Brain pericyte (primary cell): ENCODE data around the gene UBXN7.
"Not testable (repeated sequence)": the region's sequence is repeated elsewhere in the genome, so short reads cannot be mapped to it uniquely, and the experiment has no call there.

Experiments used
- DNase-seq: peaks from one replicate; pipeline ENCODE4 v3.0.0-alpha.2; 2012; ENCODE audit warnings: low read depth, low spot score

The UBXN7 gene

GRCh38 chr3:196317687-196318467 lies 114.3 kb downstream of the UBXN7 start, which contains the start of gene DYNLT2B:
TSS of gene DYNLT2B (minus strand) at chr3:196318240. CDS start at chr3:196318152, 88 bp downstream.
- peak; percentile 60 for DNase-seq

GRCh38 chr3:196316799-196317686 lies 115.2 kb downstream of the UBXN7 start:
- not testable (repeated sequence) for DNase-seq

DNA sequence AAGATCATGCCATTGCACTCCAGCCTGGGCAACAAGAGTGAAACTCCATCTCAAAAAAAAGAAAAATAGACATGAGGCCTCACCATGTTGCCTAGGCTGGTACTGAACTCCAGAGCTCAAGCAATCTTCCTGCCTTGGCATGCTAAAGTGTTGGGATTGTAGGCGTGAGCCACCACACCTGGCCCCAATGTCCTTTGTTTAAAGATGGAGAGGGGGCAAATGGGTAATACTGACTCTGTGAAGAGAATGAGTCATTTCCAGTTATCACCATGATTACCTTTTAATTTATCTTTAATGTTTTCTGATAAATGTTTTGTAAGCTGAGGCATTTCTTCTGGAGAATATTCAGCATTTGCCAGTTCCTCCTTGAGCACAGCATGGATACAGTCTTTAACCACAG lies 116.4 kb downstream of the UBXN7 start:
- no peak for DNase-seq

DNA sequence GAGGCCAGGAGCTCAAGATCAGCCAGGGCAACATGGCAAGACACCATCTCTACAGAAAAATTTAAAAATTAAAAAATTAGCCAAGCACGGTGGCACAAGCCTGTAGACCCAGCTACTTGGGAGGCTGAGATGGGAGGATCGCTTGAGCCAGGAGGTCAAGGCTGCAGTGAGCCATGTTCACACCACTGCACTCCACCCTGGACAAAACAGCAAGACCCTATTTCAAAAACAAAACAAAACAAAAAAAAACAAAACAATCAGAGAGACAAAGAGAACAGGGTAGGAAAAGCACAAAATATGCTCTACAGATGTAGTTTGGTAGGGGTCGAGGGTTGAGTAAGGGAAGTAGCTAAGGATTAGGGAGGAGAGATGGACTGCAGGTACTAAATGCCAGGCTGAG lies 117.6 kb downstream of the UBXN7 start:
- no peak for DNase-seq

DNA sequence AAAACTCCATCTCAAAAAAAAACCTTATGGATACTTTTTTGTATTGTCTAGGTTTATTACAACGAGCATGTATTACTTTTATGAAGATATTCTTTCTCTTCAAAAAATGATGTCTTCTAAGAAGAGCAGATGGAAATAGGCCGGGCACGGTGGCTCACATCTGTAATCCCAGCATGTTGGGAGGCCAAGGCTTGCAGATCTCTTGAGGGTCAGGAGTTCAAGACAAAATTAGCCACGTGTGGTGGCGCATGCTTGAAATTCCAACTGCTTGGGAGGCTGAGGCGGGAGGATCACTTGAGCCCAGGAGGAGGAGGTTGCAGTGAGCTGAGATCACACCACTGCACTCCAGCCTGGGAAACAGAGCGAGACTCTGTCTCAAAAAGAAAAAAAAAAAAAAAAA lies 118.1 kb downstream of the UBXN7 start:
- not testable (repeated sequence) for DNase-seq

- not testable (repeated sequence) for DNase-seq
Observed at GRCh38 chr3:196302960-196303359, 129.3 kb downstream of the UBXN7 start.

DNA sequence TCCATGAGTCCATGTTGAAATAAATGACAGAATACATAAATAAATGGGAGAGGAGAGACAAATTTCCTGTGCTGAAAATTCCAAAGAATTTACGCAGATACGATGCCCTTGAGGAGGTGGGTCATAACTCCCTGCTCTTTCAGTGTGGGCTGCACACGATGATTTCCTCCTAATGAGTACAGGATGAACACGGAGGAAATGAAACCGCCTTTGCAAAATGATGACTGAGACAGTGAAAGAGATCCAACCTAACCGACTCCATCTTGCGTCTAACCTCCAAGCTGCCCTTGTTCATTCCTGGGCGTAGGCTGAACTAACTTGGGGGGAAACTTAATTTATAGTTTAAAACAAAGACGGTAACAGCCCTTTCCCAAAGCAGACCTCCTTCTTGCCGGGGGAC lies 129.7 kb downstream of the UBXN7 start:
- DNase-seq: not testable (repeated sequence)

DNA sequence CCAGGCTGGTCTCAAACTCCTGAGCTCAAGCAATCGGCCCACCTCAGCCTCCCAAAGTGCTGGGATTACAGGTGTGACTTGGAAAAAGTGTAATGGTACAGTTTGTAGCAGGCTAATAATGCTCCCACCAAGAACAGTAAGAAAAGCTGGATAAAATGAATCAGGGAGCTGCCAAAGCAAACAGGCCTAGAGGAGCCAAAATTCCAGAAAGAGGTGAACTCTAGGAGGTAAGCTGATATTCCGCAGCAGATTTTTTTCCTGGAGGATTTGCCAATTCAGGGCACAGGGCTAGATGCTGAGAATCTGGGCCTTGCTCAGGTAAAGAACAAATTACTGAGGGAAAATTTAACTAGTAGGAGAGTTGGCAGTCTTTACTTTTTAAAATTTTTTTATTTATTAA lies 133.7 kb downstream of the UBXN7 start:
- no peak for DNase-seq
